OCI-LY7 (cell line): ENCODE results near the gene BTAF1. TPM values are rescaled to one million over a fixed set of nuclear protein-coding genes. Genes with fewer than 3 reads are reported as not detected.
"Not testable (repeated sequence)": the region's sequence is repeated elsewhere in the genome, so short reads cannot be mapped to it uniquely, and the experiment has no call there.

Experiments
- BruUV-seq: library from RNA; stranded (reverse); fragments of 400-500 nt; replicated peaks from 2 replicates; lab custom pipeline; 2021; lab: Mats Ljungman, UMichigan
- CTCF ChIA-PET: fragments of 300-600 bp; sonication (Branson Sonifier 250); formaldehyde crosslinking; loops from one replicate; lab custom pipeline; 2022; ENCODE audit warnings: antibody characterized with exemption; ENCODE audit not compliant: unreplicated experiment; lab: Charles Lee
- POLR2A ChIA-PET: fragments of 300-600 bp; sonication (Branson Sonifier 250); formaldehyde crosslinking; loops from one replicate; lab custom pipeline; 2022; ENCODE audit warnings: antibody characterized with exemption; lab: Charles Lee
- DNase-seq: peaks from one replicate; pipeline ENCODE4 v3.0.0-alpha.2; 2015; ENCODE audit warnings: low spot score
- H2AFZ ChIP-seq: fragments of 200-600 bp; sonication (generic), shearing (Covaris generic); 2 replicates; pipeline ENCODE4 v1.6.1; 2014; ENCODE audit warnings: mild to moderate bottlenecking, antibody characterized with exemption, low read length, moderate library complexity
- H3K27ac ChIP-seq: fragments of 200-600 bp; sonication (generic); 2 replicates; pipeline ENCODE4 v1.5.1; 2014; ENCODE audit warnings: mixed run types, low read depth, mild to moderate bottlenecking, moderate library complexity, low read length, inconsistent platforms; ENCODE audit not compliant: poor library complexity, severe bottlenecking
- H3K36me3 ChIP-seq: fragments of 200-600 bp; sonication (generic); 2 replicates; pipeline ENCODE4 v1.6.1; 2014; ENCODE audit warnings: mild to moderate bottlenecking, antibody characterized with exemption, low read length, moderate library complexity, mixed read lengths; ENCODE audit not compliant: insufficient read depth
- H3K4me1 ChIP-seq: fragments of 200-600 bp; sonication (generic); 2 replicates; pipeline ENCODE4 v1.5.1; 2014; ENCODE audit warnings: mild to moderate bottlenecking, low read length; ENCODE audit not compliant: insufficient read depth, poor library complexity, severe bottlenecking
- H3K4me2 ChIP-seq: fragments of 200-600 bp; sonication (generic); 2 replicates; pipeline ENCODE4 v1.6.1; 2014; ENCODE audit warnings: mild to moderate bottlenecking, low read length
- H3K4me3 ChIP-seq: fragments of 200-600 bp; sonication (generic); 2 replicates; pipeline ENCODE4 v1.5.1; 2014; ENCODE audit warnings: mild to moderate bottlenecking, low read depth, low read length; ENCODE audit not compliant: poor library complexity, severe bottlenecking
- H3K79me2 ChIP-seq: fragments of 200-600 bp; sonication (generic); 2 replicates; pipeline ENCODE4 v1.6.1; 2016; ENCODE audit warnings: low read depth, mild to moderate bottlenecking, low read length, moderate library complexity, mixed read lengths; ENCODE audit not compliant: insufficient read depth
- H3K9me2 ChIP-seq: fragments of 200-600 bp; sonication (generic); 2 replicates; pipeline ENCODE4 v1.6.1; 2016; ENCODE audit warnings: mild to moderate bottlenecking, low read length, mixed read lengths; ENCODE audit not compliant: insufficient read depth
- H3K9me3 ChIP-seq: fragments of 200-600 bp; sonication (generic); 2 replicates; pipeline ENCODE4 v1.6.1; 2014; ENCODE audit warnings: mild to moderate bottlenecking, mixed run types, low read length, mixed read lengths
- H4K20me1 ChIP-seq: fragments of 200-600 bp; sonication (generic); 2 replicates; pipeline ENCODE4 v1.6.1; 2014; ENCODE audit warnings: mild to moderate bottlenecking, antibody characterized with exemption, low read length, moderate library complexity, mixed read lengths; ENCODE audit not compliant: insufficient read depth
- CTCF ChIP-seq: fragments of 200-600 bp; sonication (generic); conservative IDR thresholded peaks from 2 replicates; pipeline ENCODE4 v1.5.1; 2014; ENCODE audit warnings: mild to moderate bottlenecking, antibody characterized with exemption, low read length, moderate library complexity, mixed read lengths
- EZH2phosphoT487 ChIP-seq: fragments of 200-600 bp; sonication (generic); IDR thresholded peaks from 2 replicates; pipeline ENCODE4 v1.6.1; 2018; ENCODE audit warnings: low read depth, borderline replicate concordance, mild to moderate bottlenecking, mixed run types, antibody characterized with exemption, low read length, moderate library complexity, mixed read lengths
- intact Hi-C: fragments of 100-400 bp; cut with micrococcal nuclease; formaldehyde crosslinking; loops from one replicate; pipeline ENCODE4 v1.10.0; 2022; ENCODE audit not compliant: unreplicated experiment
- total RNA-seq, 2 experiments: library from RNA; depleted of rRNA in 1 of 2; stranded (reverse); fragments of >200 nt in 1 of 2; shearing (Covaris generic) in 1 of 2; gene quantifications; 2 replicates each; pipeline ENCODE4 v1.2.3, GENCODE V29; 2014 to 2022

The BTAF1 gene
- total RNA-seq, 2 experiments from 2014 or later: 65.1 to 95.6 TPM

GRCh38 chr10:91891125-91892001 is 32.2 kb upstream of the BTAF1 start:
- Histone ChIP-seq H3K9me3 (no peaks in the 10 kb centered on the region), H2AFZ (no peak overlapping the region), H3K27ac (no peak overlapping the region), H3K4me1 (no peaks in the 10 kb centered on the region), H3K4me3 (no peak overlapping the region), H3K79me2 (no peaks in the 10 kb centered on the region), H3K9me2 (no peaks in the 10 kb centered on the region), H3K4me2 (no peak overlapping the region), H3K36me3 (no peaks in the 10 kb centered on the region), H4K20me1 (no peaks in the 10 kb centered on the region)
- CTCF ChIA-PET: no interaction called here
- intact Hi-C loops: no loop called here
- BruUV-seq: no TSS peak
- POLR2A ChIA-PET: no interaction called here
- no peak for DNase-seq
- TF ChIP-seq CTCF: no peak

GRCh38 chr10:91893051-91893450 is 30.5 kb upstream of the BTAF1 start:
- no peak for TF ChIP-seq EZH2phosphoT487
- TF ChIP-seq CTCF: no peak
- no peaks in the 10 kb centered on the region for H3K9me3 ChIP-seq
- no peak overlapping the region for H3K4me3 ChIP-seq
- no peaks in the 10 kb centered on the region for H3K79me2 ChIP-seq
- ChIA-PET CTCF (no interaction called here), POLR2A (no interaction called here)
- no peak for DNase-seq
- H3K4me2 ChIP-seq: no peak overlapping the region
- no peaks in the 10 kb centered on the region for H4K20me1 ChIP-seq
- no peaks in the 10 kb centered on the region for H3K9me2 ChIP-seq
- no peak overlapping the region for H3K27ac ChIP-seq
- H3K36me3 ChIP-seq: no peaks in the 10 kb centered on the region
- BruUV-seq: no TSS peak
- no peaks in the 10 kb centered on the region for H3K4me1 ChIP-seq
- intact Hi-C loops: no loop called here
- H2AFZ ChIP-seq: no peak overlapping the region

- H2AFZ ChIP-seq, H3K4me3 ChIP-seq, POLR2A ChIA-PET, H3K79me2 ChIP-seq, DNase-seq, BruUV-seq, H3K9me2 ChIP-seq, H3K9me3 ChIP-seq, H3K4me1 ChIP-seq, CTCF ChIA-PET, H3K36me3 ChIP-seq, H3K4me2 ChIP-seq, intact Hi-C loops, H3K27ac ChIP-seq, H4K20me1 ChIP-seq: not testable (repeated sequence)
These were observed 29.3 kb upstream of the BTAF1 start for GRCh38 chr10:91894261-91894685.
